Measurements from ENCODE around the gene GAL.

- TF ChIP-seq CTCF (IDR thresholded peaks at IDR 0.05; ENCODE audit: low read length) (no peak), EZH2 (IDR thresholded peaks at IDR 0.05; ENCODE audit: borderline replicate concordance, low read length) (no peak)
Observed at GRCh38 chr11:68657021-68657780, 27.1 kb upstream of the GAL start.

Data from OCI-LY1 (cell line).